ENCODE results near the gene PRKCA.

PRKCA gene

GRCh38 chr17:66301864-66302741 lies at the start of gene PRKCA:
Gene PRKCA, plus strand, starts transcription at chr17:66302613.
- TF ChIP-seq GATA2 (IDR thresholded peaks at IDR 0.05; ENCODE audit: low read depth, low read length) (no peak), GATA3 (IDR thresholded peaks at IDR 0.05; ENCODE audit: low read depth, low read length) (no peak)

- TF ChIP-seq GATA2 (IDR thresholded peaks at IDR 0.05; ENCODE audit: low read depth, low read length) (no peak), GATA3 (IDR thresholded peaks at IDR 0.05; ENCODE audit: low read depth, low read length) (no peak)
These were observed 47.3 kb upstream of the PRKCA start for GRCh38 chr17:66255112-66255511.

- no peak for TF ChIP-seq GATA2 (IDR thresholded peaks at IDR 0.05; ENCODE audit: low read depth, low read length)
These were observed 46.9 kb upstream of the PRKCA start for GRCh38 chr17:66255527-66255971.

- TF ChIP-seq GATA3 (IDR thresholded peaks at IDR 0.05; ENCODE audit: low read depth, low read length) (no peak), GATA2 (IDR thresholded peaks at IDR 0.05; ENCODE audit: low read depth, low read length) (no peak)
These were observed 42.1 kb upstream of the PRKCA start for GRCh38 chr17:66260275-66260674.

- TF ChIP-seq GATA3 (IDR thresholded peaks at IDR 0.05; ENCODE audit: low read depth, low read length): no peak
- TF ChIP-seq GATA2 (IDR thresholded peaks at IDR 0.05; ENCODE audit: low read depth, low read length): no peak
These were observed 41.7 kb upstream of the PRKCA start for GRCh38 chr17:66260688-66261087.

GRCh38 chr17:66262767-66263166 lies 39.6 kb upstream of the PRKCA start:
- TF ChIP-seq GATA2 (IDR thresholded peaks at IDR 0.05; ENCODE audit: low read depth, low read length): no peak
- no peak for TF ChIP-seq GATA3 (IDR thresholded peaks at IDR 0.05; ENCODE audit: low read depth, low read length)

GRCh38 chr17:66264696-66265095 lies 37.7 kb upstream of the PRKCA start:
- TF ChIP-seq GATA3 (IDR thresholded peaks at IDR 0.05; ENCODE audit: low read depth, low read length): no peak
- no peak for TF ChIP-seq GATA2 (IDR thresholded peaks at IDR 0.05; ENCODE audit: low read depth, low read length)

- TF ChIP-seq GATA2 (IDR thresholded peaks at IDR 0.05; ENCODE audit: low read depth, low read length) (no peak), GATA3 (IDR thresholded peaks at IDR 0.05; ENCODE audit: low read depth, low read length) (no peak)
These were observed 34.0 kb upstream of the PRKCA start for GRCh38 chr17:66268247-66268927.

- no peak for TF ChIP-seq GATA3 (IDR thresholded peaks at IDR 0.05; ENCODE audit: low read depth, low read length)
- no peak for TF ChIP-seq GATA2 (IDR thresholded peaks at IDR 0.05; ENCODE audit: low read depth, low read length)
These were observed 32.3 kb upstream of the PRKCA start for GRCh38 chr17:66270106-66270505.

- TF ChIP-seq GATA2 (IDR thresholded peaks at IDR 0.05; ENCODE audit: low read depth, low read length): no peak
- TF ChIP-seq GATA3 (IDR thresholded peaks at IDR 0.05; ENCODE audit: low read depth, low read length): no peak
These were observed 30.9 kb upstream of the PRKCA start for GRCh38 chr17:66271512-66271911.

GRCh38 chr17:66272811-66273585 lies 29.4 kb upstream of the PRKCA start:
- TF ChIP-seq GATA2 (IDR thresholded peaks at IDR 0.05; ENCODE audit: low read depth, low read length): no peak
- TF ChIP-seq GATA3 (IDR thresholded peaks at IDR 0.05; ENCODE audit: low read depth, low read length): no peak

GRCh38 chr17:66273586-66273848 lies 28.9 kb upstream of the PRKCA start:
- TF ChIP-seq GATA3 (IDR thresholded peaks at IDR 0.05; ENCODE audit: low read depth, low read length) (no peak), GATA2 (IDR thresholded peaks at IDR 0.05; ENCODE audit: low read depth, low read length) (no peak)

- no peak for TF ChIP-seq GATA2 (IDR thresholded peaks at IDR 0.05; ENCODE audit: low read depth, low read length)
- TF ChIP-seq GATA3 (IDR thresholded peaks at IDR 0.05; ENCODE audit: low read depth, low read length): no peak
These were observed 26.8 kb upstream of the PRKCA start for GRCh38 chr17:66275651-66276050.

- TF ChIP-seq GATA3 (IDR thresholded peaks at IDR 0.05; ENCODE audit: low read depth, low read length) (no peak), GATA2 (IDR thresholded peaks at IDR 0.05; ENCODE audit: low read depth, low read length) (no peak)
These were observed 26.0 kb upstream of the PRKCA start for GRCh38 chr17:66276328-66276937.

Data from SH-SY5Y (cell line).